Measurements from ENCODE around the gene PPP2R5D. TPM values are rescaled to one million over a fixed set of nuclear protein-coding genes. Genes with fewer than 3 reads are reported as not detected.

PPP2R5D gene
- total and polyA plus RNA-seq, 2 of the 8 experiments (the other 6 are each of a cell fraction or from before 2014, with no cell fraction given) = 52.1 to 55.7 TPM

DNA sequence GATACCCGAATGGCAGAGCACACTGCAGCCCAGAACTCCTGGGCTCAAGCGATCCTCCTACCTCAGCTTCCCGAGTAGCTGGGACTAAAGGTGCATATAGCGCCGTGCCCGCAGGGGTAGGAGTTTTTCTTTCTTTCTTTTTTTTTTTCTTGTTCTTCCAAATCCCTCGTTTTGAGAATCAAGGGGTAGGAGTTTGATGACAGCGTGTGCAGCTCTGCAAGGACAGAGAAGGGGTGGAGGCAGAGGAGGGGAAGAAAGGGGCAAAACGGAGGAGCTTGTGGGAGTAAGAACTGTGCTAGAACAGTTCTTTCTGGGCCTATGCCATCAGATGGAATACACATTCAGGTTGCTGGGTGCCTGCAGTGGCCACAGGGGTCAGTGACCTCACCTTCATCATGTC lies 52.3 kb downstream of the PPP2R5D start:
- H3K56ac ChIP-seq (replicated peaks; ENCODE audit: insufficient read length, low read depth, low read length) = no peak overlapping the region
- H2BK120ac ChIP-seq (replicated peaks; ENCODE audit: low read depth, low read length) = no peak overlapping the region
- WGBS, 2 experiments (ENCODE audit: extremely low coverage in 1 of 2, insufficient coverage in 1 of 2, insufficient read length in 1 of 2, insufficient replicate concordance in 2 of 2, low coverage in 1 of 2, low lambda C conversion rate in 2 of 2, missing lambda C conversion rate in 1 of 2) = 93% methylated on average over 9 of the region's 9 CpGs; no CpG with 5 or more reads in 1 of the 2 experiments
- H3K79me1 ChIP-seq (ENCODE audit: low read depth, low read length) = no peaks in the 10 kb centered on the region
- no peak overlapping the region for H3K18ac ChIP-seq (ENCODE audit: extremely low read depth, low read length)
- H4K20me1 ChIP-seq (replicated peaks in 1 of 2; ENCODE audit: control insufficient read depth in 1 of 2, insufficient read depth in 2 of 2, low read length in 2 of 2) = peaks cover 2 to 18% of the 10 kb centered on the region in 2 experiments
- no peak overlapping the region for H3K4ac ChIP-seq (replicated peaks; ENCODE audit: insufficient read length, low read depth, low read length)
- POLR2A ChIA-PET (ENCODE audit: partially characterized antibody) = interaction anchor here (0.5 to 29.7 kb wide), 4 partner anchors 6 to 134 kb away, joined by 3 to 584 read pairs (median 294); partner anchors contain the start of genes CUL7, KLHDC3, MEA1 and RRP36
- H3K14ac ChIP-seq (ENCODE audit: insufficient read length) = no peak overlapping the region
- H2BK15ac ChIP-seq (ENCODE audit: low read length) = no peak overlapping the region
- H3K4me3 ChIP-seq (ENCODE audit: extremely low read depth in 1 of 4, insufficient read depth in 2 of 4, low read depth in 3 of 4, low read length in 4 of 4) = no peak overlapping the region
- H2AFZ ChIP-seq (ENCODE audit: low read length) = no peak overlapping the region
- no peak overlapping the region for H4K8ac ChIP-seq (ENCODE audit: extremely low read depth, insufficient read depth, low read length)
- CTCF ChIA-PET (ENCODE audit: partially characterized antibody) = interaction anchor here (0.8 to 1.5 kb wide), 3 partner anchors 40 to 107 kb away, joined by 3 to 4 read pairs (median 3); no protein-coding TSS in a partner anchor
- no peak overlapping the region for H4K91ac ChIP-seq (replicated peaks; ENCODE audit: insufficient read length, low read length)
- H3K9me3 ChIP-seq (ENCODE audit: insufficient read depth in 2 of 2, low read depth in 1 of 2, low read length in 1 of 2) = no peaks in the 10 kb centered on the region
- no peak overlapping the region for H4K5ac ChIP-seq (ENCODE audit: insufficient read length, low read depth, low read length)
- H3K4me2 ChIP-seq (ENCODE audit: insufficient read depth in 1 of 2, low read depth in 2 of 2, low read length in 2 of 2) = no peak overlapping the region
- no peaks in the 10 kb centered on the region for H3K4me1 ChIP-seq (replicated peaks in 1 of 4; ENCODE audit: control insufficient read depth in 3 of 4, insufficient read depth in 4 of 4, low read length in 3 of 4)
- no peak overlapping the region for H3K27ac ChIP-seq (ENCODE audit: low read depth, low read length)
- H3K23me2 ChIP-seq (ENCODE audit: low read depth, low read length) = peaks cover 2% of the 10 kb centered on the region; the same call in 1 of the 2 replicates
- no peak overlapping the region for H3K9ac ChIP-seq (replicated peaks in 1 of 4; ENCODE audit: extremely low read depth in 1 of 4, low read depth in 3 of 4, low read length in 3 of 4)
- H2BK12ac ChIP-seq (ENCODE audit: low read depth, low read length) = no peak overlapping the region
- H2BK20ac ChIP-seq (ENCODE audit: low read length) = no peak overlapping the region
- TF ChIP-seq KDM4A (IDR thresholded peaks at IDR 0.05; ENCODE audit: low read depth, low read length, severe bottlenecking) (no peak), POLR2AphosphoS5 (IDR thresholded peaks at IDR 0.05; ENCODE audit: low read depth, low read length) (no peak), JUN (IDR thresholded peaks at IDR 0.05; ENCODE audit: low read depth, low read length) (no peak), CREB1 (IDR thresholded peaks at IDR 0.05) (no peak), SP2 (IDR thresholded peaks at IDR 0.05; ENCODE audit: low read length) (no peak), SP1 (IDR thresholded peaks at IDR 0.05; ENCODE audit: low read depth, low read length) (no peak), TAF7 (optimal IDR thresholded peaks at IDR 0.05; ENCODE audit: borderline replicate concordance, low read depth, low read length) (no peak)
- H3K27me3 ChIP-seq (replicated peaks in 1 of 4; ENCODE audit: control insufficient read depth in 3 of 4, extremely low read depth in 1 of 4, insufficient read depth in 3 of 4, low read length in 3 of 4) = no peaks in the 10 kb centered on the region
- H3K36me3 ChIP-seq (ENCODE audit: control insufficient read depth in 2 of 4, insufficient read depth in 4 of 4, low read length in 3 of 4) = peaks cover 2 to 30% (median 13%) of the 10 kb centered on the region in 4 experiments; a peak in 4 of 8 replicates
- no peak overlapping the region for H2AK5ac ChIP-seq (ENCODE audit: low read depth, low read length)
- no peak for FAIRE-seq
- DNase-seq (ENCODE audit: low read depth in 1 of 2, low spot score in 2 of 2) = no peak
- H3K79me2 ChIP-seq (ENCODE audit: control insufficient read depth in 1 of 2, insufficient read depth in 2 of 2, low read length in 2 of 2) = no peaks in the 10 kb centered on the region
- H3K23ac ChIP-seq (ENCODE audit: insufficient read length) = no peak overlapping the region
- H2BK5ac ChIP-seq (ENCODE audit: low read depth, low read length) = no peak overlapping the region

Measured in H1 (cell line).